CD14-positive monocyte (primary cell): ENCODE data around the gene SRMS. TPM values are rescaled to one million over a fixed set of nuclear protein-coding genes. Genes with fewer than 3 reads are reported as not detected.

Source experiments
- DNase-seq, 3 donors: peaks; one replicate each; pipeline ENCODE4 v3.0.0-alpha.2; 2011 to 2022
- H2AFZ ChIP-seq: 2 replicates; pipeline ENCODE4 v1.6.0; 2012; ENCODE audit warnings: mild to moderate bottlenecking, low read depth, low read length, inconsistent platforms; ENCODE audit not compliant: insufficient read depth, poor library complexity, severe bottlenecking
- H3K27ac ChIP-seq, 2 donors: 1 replicate in 1 of 2; 2 replicates in 1 of 2; pipeline ENCODE4 v1.5.1; 2012 to 2013; ENCODE audit warnings: low read length in 2 of 2, control low read depth in 1 of 2, inconsistent platforms in 1 of 2, low read depth in 1 of 2, mild to moderate bottlenecking in 1 of 2
- H3K27me3 ChIP-seq, 2 donors: one replicate each; pipeline versions ENCODE4 v1.6.0 to v1.6.1; 2011 to 2013; ENCODE audit warnings: low read length in 2 of 2; ENCODE audit not compliant: control insufficient read depth in 2 of 2, insufficient read depth in 2 of 2
- H3K36me3 ChIP-seq, 2 donors: replicated peaks in 1 of 2; 1 replicate in 1 of 2; 2 replicates in 1 of 2; pipeline versions ENCODE4 v1.5.1 to v1.6.1; 2012 to 2013; ENCODE audit warnings: low read length in 2 of 2, control low read depth in 1 of 2, inconsistent platforms in 1 of 2, mild to moderate bottlenecking in 1 of 2; ENCODE audit not compliant: insufficient read depth in 2 of 2, control insufficient read depth in 1 of 2
- H3K4me1 ChIP-seq, 2 donors: 1 replicate in 1 of 2; 2 replicates in 1 of 2; pipeline versions ENCODE4 v1.5.1 to v1.6.1; 2012 to 2013; ENCODE audit warnings: low read length in 2 of 2, control low read depth in 1 of 2, inconsistent platforms in 1 of 2, mild to moderate bottlenecking in 1 of 2, moderate library complexity in 1 of 2; ENCODE audit not compliant: insufficient read depth in 2 of 2, control insufficient read depth in 1 of 2
- H3K4me2 ChIP-seq: replicated peaks from 2 replicates; pipeline ENCODE3; 2012; ENCODE audit warnings: low read length, moderate library complexity, mild to moderate bottlenecking; ENCODE audit not compliant: poor library complexity, severe bottlenecking; ENCODE audit errors: extremely low read depth
- H3K4me3 ChIP-seq, 3 experiments: fragments of 200-600 bp in 1 of 3; sonication (generic) in 1 of 3; replicated peaks in 1 of 3; 1 replicate in 2 of 3; 2 replicates in 1 of 3; pipeline ENCODE4 v1.5.1; 2011 to 2013; ENCODE audit warnings: low read length in 3 of 3, mild to moderate bottlenecking in 3 of 3, control low read depth in 2 of 3, low read depth in 2 of 3, inconsistent platforms in 1 of 3, moderate library complexity in 1 of 3
- H3K79me2 ChIP-seq: 2 replicates; pipeline ENCODE4 v1.6.0; 2012; ENCODE audit warnings: mild to moderate bottlenecking, control low read depth, inconsistent platforms, low read length, moderate library complexity; ENCODE audit not compliant: insufficient read depth
- H3K9ac ChIP-seq: 2 replicates; pipeline ENCODE4 v1.6.0; 2017; ENCODE audit warnings: low read length, mild to moderate bottlenecking; ENCODE audit not compliant: insufficient read depth, poor library complexity, severe bottlenecking
- H3K9me3 ChIP-seq, 2 donors: replicated peaks in 1 of 2; 1 replicate in 1 of 2; 2 replicates in 1 of 2; pipeline versions ENCODE4 v1.5.1 to v1.6.1; 2012 to 2013; ENCODE audit warnings: low read length in 2 of 2, control low read depth in 1 of 2; ENCODE audit not compliant: control insufficient read depth in 1 of 2, insufficient read depth in 1 of 2
- H4K20me1 ChIP-seq: 2 replicates; pipeline ENCODE4 v1.6.0; 2012; ENCODE audit warnings: mild to moderate bottlenecking, low read length, control low read depth, moderate library complexity; ENCODE audit not compliant: insufficient read depth
- H3K27ac Mint-ChIP-seq, 7 donors: one replicate each; pipeline ENCODE4 v1.8.0; 2020; ENCODE audit warnings: mild to moderate bottlenecking in 7 of 7, mixed read lengths in 7 of 7, moderate library complexity in 6 of 7, inconsistent platforms in 2 of 7
- H3K27me3 Mint-ChIP-seq, 3 donors: one replicate each; pipeline ENCODE4 v1.8.0; 2021 to 2022; ENCODE audit warnings: low read depth in 3 of 3, mild to moderate bottlenecking in 3 of 3, mixed read lengths in 3 of 3, moderate library complexity in 3 of 3, inconsistent platforms in 1 of 3
- H3K36me3 Mint-ChIP-seq, 2 donors: one replicate each; pipeline ENCODE4 v1.8.0; 2020; ENCODE audit warnings: mixed read lengths in 2 of 2, inconsistent platforms in 1 of 2, mild to moderate bottlenecking in 1 of 2
- H3K4me1 Mint-ChIP-seq: one replicate; pipeline ENCODE4 v1.8.0; 2020; ENCODE audit warnings: mild to moderate bottlenecking, mixed read lengths
- H3K4me3 Mint-ChIP-seq, 2 donors: one replicate each; pipeline ENCODE4 v1.8.0; 2020; ENCODE audit warnings: mild to moderate bottlenecking in 2 of 2, mixed read lengths in 2 of 2, moderate library complexity in 1 of 2
- H3K9me3 Mint-ChIP-seq, 7 donors: one replicate each; pipeline ENCODE4 v1.8.0; 2020 to 2022; ENCODE audit warnings: mixed read lengths in 7 of 7, mild to moderate bottlenecking in 6 of 7, moderate library complexity in 6 of 7, inconsistent platforms in 2 of 7
- WGBS: methylation state at CpG from one replicate; pipeline ENCODE4 v1.1.5; 2013; ENCODE audit warnings: missing lambda C conversion rate; ENCODE audit not compliant: insufficient coverage; 5-methylcytosine and 5-hydroxymethylcytosine counted together
- intact Hi-C, 2 donors: fragments of 100-400 bp; cut with micrococcal nuclease; formaldehyde crosslinking; loops; one replicate each; pipeline versions ENCODE4 v1.15.0 to v1.15.1; 2023
- polyA plus RNA-seq, 3 donors: library from polyadenylated mRNA; depleted of rRNA in 1 of 3; unstranded in 2 of 3; stranded (reverse) in 1 of 3; fragments of 300-500 nt in 2 of 3; fragments of >200 nt in 1 of 3; fragmentation: Illumina TruSeq in 2 of 3; gene quantifications; 1 replicate in 2 of 3; 2 replicates in 1 of 3; pipeline ENCODE4 v1.2.3, GENCODE V29; 2012 to 2021
- TF ChIP-seq, protein P1 (sequence below): fragments of 200-600 bp; IDR thresholded peaks from one replicate; pipeline ENCODE4 v1.8.0; 2022; ENCODE audit warnings: antibody characterized with exemption, mild to moderate bottlenecking

The SRMS gene
- polyA plus RNA-seq, 3 donors: not detected

DNA sequence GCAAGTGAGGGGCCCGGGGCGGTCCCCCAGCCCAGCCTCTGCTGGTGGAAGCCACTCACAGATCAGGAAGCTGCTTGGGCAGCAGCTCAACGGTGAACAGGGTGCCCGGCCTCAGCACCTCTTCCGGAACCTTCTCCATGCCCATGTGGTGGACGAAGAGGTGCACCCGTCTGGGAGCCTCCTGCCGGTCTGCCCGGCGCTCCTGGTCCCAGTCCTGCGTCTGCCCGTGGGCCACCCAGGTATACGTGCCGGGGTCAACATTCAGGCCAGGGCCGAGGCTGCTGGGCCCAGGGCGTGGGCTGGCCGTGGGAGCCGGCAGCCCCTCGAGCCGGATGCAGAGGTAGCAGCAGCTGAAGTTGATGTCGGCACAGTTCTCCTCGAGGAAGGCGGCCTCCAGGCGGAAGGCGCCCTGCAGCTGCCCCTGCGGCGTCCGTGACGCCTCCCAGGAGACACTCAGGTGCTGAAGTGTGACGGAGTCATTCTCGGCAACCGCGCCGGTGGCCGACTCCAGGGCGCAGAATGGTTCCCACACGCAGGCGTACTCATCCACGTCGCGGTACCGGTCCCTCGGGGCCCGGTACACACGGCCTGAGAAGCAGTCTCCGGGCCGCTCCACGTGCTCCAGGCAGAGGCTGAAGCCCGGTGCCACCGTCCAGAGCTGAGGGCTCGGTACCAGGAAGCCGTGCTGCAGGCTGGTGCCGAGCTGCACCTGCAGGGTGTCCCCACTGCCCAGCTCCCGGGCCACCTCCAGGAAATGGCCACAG lies 15.1 kb upstream of the SRMS start:
- Histone ChIP-seq H2AFZ (no peak overlapping the region), H3K4me3 (no peak overlapping the region), H3K4me1 (peaks cover 11 to 12% of the 10 kb centered on the region in 2 donors), H4K20me1 (peaks cover 93% of the 10 kb centered on the region), H3K9ac (no peak overlapping the region), H3K79me2 (no peaks in the 10 kb centered on the region), H3K9me3 (peaks cover 15 to 16% of the 10 kb centered on the region in 2 donors), H3K27ac (no peak overlapping the region), H3K4me2 (no peak overlapping the region), H3K36me3 (peaks cover 40 to 72% of the 10 kb centered on the region in 2 donors), H3K27me3 (peaks cover 0 to 50% of the 10 kb centered on the region in 2 donors)
- Mint-ChIP-seq H3K27me3 (peaks cover 17 to 70% (median 52%) of the 10 kb centered on the region in 3 donors), H3K4me3 (no peak overlapping the region), H3K9me3 (peaks cover 8 to 37% (median 14%) of the 10 kb centered on the region in 7 donors), H3K36me3 (peaks cover 35 to 72% of the 10 kb centered on the region in 2 donors), H3K4me1 (peaks cover 6% of the 10 kb centered on the region), H3K27ac (no peak overlapping the region)
- TF ChIP-seq, protein P1, sequence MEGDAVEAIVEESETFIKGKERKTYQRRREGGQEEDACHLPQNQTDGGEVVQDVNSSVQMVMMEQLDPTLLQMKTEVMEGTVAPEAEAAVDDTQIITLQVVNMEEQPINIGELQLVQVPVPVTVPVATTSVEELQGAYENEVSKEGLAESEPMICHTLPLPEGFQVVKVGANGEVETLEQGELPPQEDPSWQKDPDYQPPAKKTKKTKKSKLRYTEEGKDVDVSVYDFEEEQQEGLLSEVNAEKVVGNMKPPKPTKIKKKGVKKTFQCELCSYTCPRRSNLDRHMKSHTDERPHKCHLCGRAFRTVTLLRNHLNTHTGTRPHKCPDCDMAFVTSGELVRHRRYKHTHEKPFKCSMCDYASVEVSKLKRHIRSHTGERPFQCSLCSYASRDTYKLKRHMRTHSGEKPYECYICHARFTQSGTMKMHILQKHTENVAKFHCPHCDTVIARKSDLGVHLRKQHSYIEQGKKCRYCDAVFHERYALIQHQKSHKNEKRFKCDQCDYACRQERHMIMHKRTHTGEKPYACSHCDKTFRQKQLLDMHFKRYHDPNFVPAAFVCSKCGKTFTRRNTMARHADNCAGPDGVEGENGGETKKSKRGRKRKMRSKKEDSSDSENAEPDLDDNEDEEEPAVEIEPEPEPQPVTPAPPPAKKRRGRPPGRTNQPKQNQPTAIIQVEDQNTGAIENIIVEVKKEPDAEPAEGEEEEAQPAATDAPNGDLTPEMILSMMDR: no peak
- WGBS: over 99% methylated on average over 54 of the region's 54 CpGs
- no peak for DNase-seq
- intact Hi-C loops: loop anchor here in 1 of 2 donors (10.0 kb wide), 1 partner anchor 332 kb away; the partner anchor contains the start of gene DNAJC5

DNA sequence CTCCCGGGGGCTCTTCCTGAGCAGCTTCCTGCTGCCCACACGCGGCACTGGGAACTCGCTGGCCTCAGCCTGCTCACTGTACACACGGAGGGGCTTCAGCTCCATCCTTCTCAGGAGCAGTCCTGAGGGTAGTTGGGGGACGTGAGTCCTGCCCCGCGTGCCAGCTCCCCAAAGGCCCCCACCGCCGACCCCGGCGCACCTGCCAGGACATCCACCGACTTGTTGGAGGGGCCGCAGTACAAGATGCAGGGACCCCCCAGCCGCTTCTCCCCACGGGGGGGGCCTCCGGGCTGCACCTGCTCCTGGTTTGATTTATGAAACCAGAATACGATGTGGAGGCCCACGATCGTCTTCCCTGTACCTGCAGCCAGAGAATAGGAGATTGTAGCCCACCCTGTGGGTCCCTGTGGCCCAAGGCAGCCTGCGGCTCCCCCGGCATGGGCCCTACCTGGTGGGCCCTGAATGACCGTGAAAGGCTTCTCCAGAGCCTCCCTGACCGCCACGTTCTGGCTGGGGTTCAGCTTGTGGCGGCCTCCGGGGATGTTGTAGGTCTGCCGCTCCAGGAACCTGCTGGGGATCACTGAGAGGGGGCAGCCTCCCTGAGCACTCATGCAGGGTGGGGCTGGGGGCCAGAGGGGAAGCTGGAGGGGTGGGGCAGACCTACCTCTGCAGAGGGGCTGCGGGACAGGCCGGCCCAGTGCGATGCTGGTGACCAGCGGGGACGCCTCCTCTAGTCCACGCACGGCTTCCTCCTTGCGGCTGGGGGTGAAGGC lies 14.3 kb upstream of the SRMS start:
- intact Hi-C loops: loop anchor here in 1 of 2 donors (10.0 kb wide), 1 partner anchor 333 kb away; the partner anchor contains the start of gene DNAJC5
- Histone ChIP-seq H3K36me3 (peaks cover 40 to 72% of the 10 kb centered on the region in 2 donors), H2AFZ (no peak overlapping the region), H3K79me2 (no peaks in the 10 kb centered on the region), H3K9ac (no peak overlapping the region), H3K27me3 (peaks cover 0 to 55% of the 10 kb centered on the region in 2 donors), H3K4me3 (no peak overlapping the region), H3K27ac (no peak overlapping the region), H3K4me2 (no peak overlapping the region), H3K4me1 (peaks cover 3 to 4% of the 10 kb centered on the region in 2 donors), H3K9me3 (peaks cover 15 to 16% of the 10 kb centered on the region in 2 donors), H4K20me1 (peaks cover 94% of the 10 kb centered on the region)
- TF ChIP-seq, protein P1: no peak
- no peaks in the 10 kb centered on the region for H3K4me1 Mint-ChIP-seq
- DNase-seq: no peak
- H3K27ac Mint-ChIP-seq: no peak overlapping the region
- peaks cover 15 to 70% (median 52%) of the 10 kb centered on the region in 3 donors for H3K27me3 Mint-ChIP-seq
- H3K36me3 Mint-ChIP-seq: peaks cover 37 to 67% of the 10 kb centered on the region in 2 donors
- no peak overlapping the region for H3K4me3 Mint-ChIP-seq
- 93% methylated on average over 34 of the region's 36 CpGs for WGBS
- peaks cover 6 to 32% (median 12%) of the 10 kb centered on the region in 7 donors for H3K9me3 Mint-ChIP-seq
